SKM-1 (cell line): Measurements from ENCODE around the gene CNTNAP5.

Source experiments
- DNase-seq: peaks from one replicate; lab custom pipeline; 2025; ENCODE audit not compliant: unreplicated experiment; lab: John Stamatoyannopoulos, UW

Gene CNTNAP5

GRCh38 chr2:124053796-124054195 lies 28.7 kb downstream of the CNTNAP5 start:
- DNase-seq = no peak

- DNase-seq = no peak
Measured at GRCh38 chr2:124063596-124063995, 38.5 kb downstream of the CNTNAP5 start.

DNA sequence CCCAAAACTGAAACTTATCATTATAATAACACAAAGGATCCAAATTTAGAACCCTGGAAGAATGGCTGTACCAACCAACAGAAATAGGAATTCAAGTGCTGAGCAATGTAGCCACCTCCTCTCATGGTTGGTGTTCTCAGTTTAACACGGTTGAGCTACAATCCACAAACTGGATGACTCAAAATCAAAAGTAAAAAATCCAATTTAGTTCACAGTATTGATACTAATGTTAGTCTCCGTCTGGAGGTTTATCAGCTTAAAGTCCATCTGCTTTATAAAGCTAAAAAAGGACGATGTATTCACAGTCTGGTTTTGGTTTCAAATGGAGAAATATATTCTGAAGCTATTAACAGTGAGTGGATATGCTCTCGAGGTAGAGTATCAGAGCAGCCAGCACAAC lies 40.5 kb downstream of the CNTNAP5 start:
- no peak for DNase-seq

GRCh38 chr2:124066776-124067175 lies 41.7 kb downstream of the CNTNAP5 start:
- no peak for DNase-seq

GRCh38 chr2:124079045-124079444 lies 54.0 kb downstream of the CNTNAP5 start:
- no peak for DNase-seq

GRCh38 chr2:124080281-124081153 lies 55.4 kb downstream of the CNTNAP5 start:
- no peak for DNase-seq

DNA sequence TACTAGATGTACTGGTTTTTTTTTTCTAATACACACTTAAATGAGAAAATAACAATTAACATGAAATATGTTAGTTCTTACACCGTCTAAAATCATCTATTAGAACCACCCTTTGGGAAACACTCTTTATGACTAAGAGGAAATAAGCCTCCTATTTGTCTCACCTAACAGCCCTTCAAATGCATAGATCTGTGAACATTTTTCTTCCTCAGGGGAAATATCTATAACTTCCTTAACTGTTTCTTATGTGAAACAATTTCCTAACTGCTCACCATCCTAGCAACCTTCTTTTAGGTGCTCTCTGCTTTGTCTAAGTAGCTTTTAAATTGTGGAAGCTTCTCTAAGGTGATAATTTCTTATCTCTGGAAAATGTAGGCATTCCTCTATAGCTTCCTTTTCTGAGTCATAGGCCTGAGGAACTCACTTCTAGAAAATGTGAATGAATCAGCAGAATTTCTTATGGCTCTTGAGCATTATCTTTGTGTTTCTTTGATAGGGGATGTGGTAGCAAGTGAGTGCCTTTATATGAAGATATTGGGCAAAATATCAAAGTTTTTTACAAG lies 56.1 kb downstream of the CNTNAP5 start:
- DNase-seq = no peak

- no peak for DNase-seq
Measured at GRCh38 chr2:124088616-124089015, 63.5 kb downstream of the CNTNAP5 start.

DNA sequence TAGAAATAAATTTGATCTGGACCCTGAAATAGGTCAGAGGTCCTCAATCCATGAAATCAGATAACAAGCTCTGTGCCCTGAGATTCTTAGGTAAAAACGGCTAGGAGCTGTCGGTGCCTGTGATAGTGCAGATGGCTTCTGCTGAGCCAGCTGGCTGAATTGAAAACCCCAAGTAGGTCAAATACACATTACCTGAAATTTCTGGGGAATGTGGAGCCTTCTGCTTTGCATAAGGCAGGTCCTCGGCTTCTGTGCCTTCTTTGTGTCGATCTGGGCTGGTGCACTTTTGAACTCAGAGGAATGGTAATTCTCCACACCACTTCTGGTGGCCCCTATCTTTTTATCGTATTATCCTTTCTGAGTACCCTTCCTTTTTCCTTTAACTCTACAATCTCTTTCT lies 66.6 kb downstream of the CNTNAP5 start:
- no peak for DNase-seq

GRCh38 chr2:124092651-124093050 lies 67.6 kb downstream of the CNTNAP5 start:
- DNase-seq = no peak

- DNase-seq = no peak
Measured at GRCh38 chr2:124104914-124105313, 79.8 kb downstream of the CNTNAP5 start.

GRCh38 chr2:124112206-124112605 lies 87.1 kb downstream of the CNTNAP5 start:
- no peak for DNase-seq

- DNase-seq = no peak
Measured at GRCh38 chr2:124112966-124113365, 87.9 kb downstream of the CNTNAP5 start.

DNA sequence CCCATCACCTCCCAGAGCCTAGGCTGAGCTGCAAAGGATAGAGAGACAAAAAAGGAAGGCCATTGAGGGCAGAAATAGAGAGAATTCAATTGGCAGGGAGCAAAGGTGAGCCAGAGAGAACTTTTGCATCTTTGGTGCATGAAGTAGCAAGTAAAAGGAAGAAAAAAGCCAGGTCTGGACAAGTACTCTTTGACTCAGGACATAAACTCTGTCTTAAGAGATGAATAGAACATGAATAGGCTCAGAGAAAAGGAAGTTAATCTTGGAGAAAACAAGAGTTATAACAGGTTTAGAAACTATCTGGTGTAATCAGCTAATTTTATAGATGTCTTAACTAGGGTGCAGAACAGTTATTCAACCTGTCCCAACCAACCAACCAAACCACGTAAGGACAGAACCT lies 95.2 kb downstream of the CNTNAP5 start:
- DNase-seq = no peak

- no peak for DNase-seq
Measured at GRCh38 chr2:124121106-124121505, 96.0 kb downstream of the CNTNAP5 start.

- DNase-seq = no peak
Measured at GRCh38 chr2:124121760-124122275, 96.7 kb downstream of the CNTNAP5 start.

DNA sequence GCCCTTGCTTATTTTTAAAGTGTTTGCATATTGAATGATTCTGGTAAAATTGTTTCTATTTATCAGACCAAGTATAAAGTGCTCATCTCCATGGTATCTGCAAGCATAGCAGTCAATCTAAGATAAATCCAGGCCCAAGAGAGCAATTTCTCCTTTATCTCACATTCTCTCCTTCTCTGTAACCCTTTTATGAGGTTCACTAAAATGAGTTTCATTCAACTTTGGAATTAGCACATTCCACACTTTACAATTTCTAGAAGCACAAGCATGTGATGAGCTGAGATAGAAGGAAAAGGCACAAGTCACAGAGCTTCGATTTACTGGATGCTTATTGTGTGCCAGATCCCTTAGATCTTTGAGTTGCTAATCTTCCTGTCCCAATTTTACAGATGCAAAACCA lies 97.3 kb downstream of the CNTNAP5 start:
- DNase-seq = no peak

DNA sequence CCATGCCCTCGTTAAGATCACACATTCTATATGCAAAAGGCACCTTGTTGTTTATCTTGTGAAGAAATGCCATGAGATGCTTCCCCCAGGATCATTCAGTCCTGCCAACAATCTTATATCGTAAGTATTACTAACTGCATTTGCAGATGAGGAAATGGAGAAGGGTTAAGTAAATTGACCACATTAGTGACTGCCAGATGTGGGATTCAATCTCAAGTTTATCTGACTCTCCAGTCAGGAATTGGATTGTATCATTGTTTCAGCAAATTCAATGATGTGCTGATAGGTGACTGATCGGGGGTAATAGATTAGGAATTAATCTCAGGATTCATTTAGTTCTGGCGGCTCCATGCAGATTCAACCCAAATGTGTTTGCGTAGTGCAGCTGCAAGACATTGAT lies 106.2 kb downstream of the CNTNAP5 start:
- no peak for DNase-seq

DNA sequence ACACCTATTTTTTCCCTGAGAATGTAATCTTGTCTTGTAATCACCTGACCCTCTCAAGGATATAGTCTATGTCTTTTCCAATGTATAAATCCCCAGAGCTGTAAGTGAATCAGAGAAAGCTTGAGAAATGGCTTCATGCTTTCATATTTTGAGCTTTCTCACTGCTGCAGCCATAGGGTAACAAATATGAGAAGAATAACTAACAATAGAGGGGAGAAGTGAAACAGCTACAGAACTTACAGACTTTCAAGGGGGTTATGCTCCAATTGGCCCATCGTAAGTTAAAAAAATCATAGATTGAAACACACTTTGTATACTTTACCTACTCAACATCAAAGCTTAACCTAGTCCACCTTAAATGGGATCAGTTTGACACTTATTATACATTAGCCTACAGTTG lies 111.0 kb downstream of the CNTNAP5 start:
- no peak for DNase-seq

DNA sequence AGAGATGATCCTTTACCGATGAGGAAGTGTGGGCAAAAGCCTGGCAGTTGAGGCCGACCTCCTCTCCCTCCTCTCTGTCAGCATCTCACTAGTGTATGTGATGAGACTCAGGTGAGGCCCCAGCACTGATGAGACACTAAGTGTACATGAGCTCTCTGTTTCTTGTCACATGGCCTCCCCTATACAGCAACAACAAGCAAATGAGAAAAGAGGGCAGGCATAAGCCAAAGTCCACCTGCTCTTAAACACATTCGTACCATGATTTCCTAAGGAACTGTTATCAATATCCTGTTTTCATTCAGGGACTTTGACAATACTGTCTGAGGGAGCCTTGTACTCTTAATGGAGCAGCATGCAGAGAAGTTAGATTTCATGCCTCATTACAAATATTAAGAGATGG lies 113.0 kb downstream of the CNTNAP5 start:
- no peak for DNase-seq

DNA sequence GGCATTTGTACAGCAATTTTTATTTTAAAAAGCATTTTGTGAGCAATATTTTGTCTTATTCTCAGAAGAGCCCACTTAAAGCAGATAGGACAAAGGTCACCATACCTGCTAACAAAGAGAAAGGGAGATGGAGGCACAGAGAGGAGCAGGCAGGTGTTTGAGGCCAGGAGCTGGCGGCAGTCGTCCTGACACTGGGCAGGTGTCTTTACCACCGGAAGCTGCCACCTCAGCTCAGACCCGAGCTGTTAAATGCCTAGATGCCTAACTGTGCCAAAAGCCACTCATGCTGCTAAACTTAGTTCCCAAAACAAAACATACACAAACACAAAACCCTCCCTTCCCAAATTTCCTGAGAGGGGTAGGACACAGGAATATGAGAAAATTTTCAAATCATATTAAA lies 120.9 kb downstream of the CNTNAP5 start:
- DNase-seq = no peak

- DNase-seq = no peak
Measured at GRCh38 chr2:124147552-124147951, 122.5 kb downstream of the CNTNAP5 start.
